ENCODE results near the gene SLC6A3. TPM values are rescaled to one million over a fixed set of nuclear protein-coding genes. Genes with fewer than 3 reads are reported as not detected.

Gene SLC6A3
- total and polyA plus RNA-seq, 2 of the 13 experiments (the other 11 are each of a cell fraction or from before 2014, with no cell fraction given) = 0.01 TPM; not detected in 1

- FAIRE-seq = no peak
- H3K27ac ChIP-seq (ENCODE audit: extremely low read length, insufficient read depth, low read length) = no peak overlapping the region
- ChIA-PET POLR2A (no interaction called here), CTCF (ENCODE audit: low intra/inter-chr PET ratio, low total read pairs) (no interaction called here)
- H3K4me2 ChIP-seq (ENCODE audit: low read depth, low read length) = no peak overlapping the region
- H3K27me3 ChIP-seq (ENCODE audit: control insufficient read depth in 1 of 2, insufficient read depth in 2 of 2, low read length in 2 of 2) = peaks cover 19 to 47% of the 10 kb centered on the region in 2 experiments
- no peak overlapping the region for H2AFZ ChIP-seq (ENCODE audit: low read length)
- in situ Hi-C loops (cut with HindIII; ENCODE audit: extremely low pct_ligation_motif_present, low pct_unique_long_range_greater_than_20kb) = no loop called here
- peaks cover 4% of the 10 kb centered on the region; the same call in 1 of the 2 replicates for H4K20me1 ChIP-seq (ENCODE audit: insufficient read depth, low read length)
- no peaks in the 10 kb centered on the region for H3K4me1 ChIP-seq (ENCODE audit: insufficient read depth, low read length)
- no peaks in the 10 kb centered on the region for H3K9me3 ChIP-seq (ENCODE audit: low read length)
- H3K36me3 ChIP-seq (replicated peaks in 1 of 2; ENCODE audit: control insufficient read depth in 1 of 2, insufficient read depth in 2 of 2, low read length in 2 of 2) = no peaks in the 10 kb centered on the region
- TF ChIP-seq MBD4 (IDR thresholded peaks at IDR 0.05; ENCODE audit: borderline replicate concordance, low read length) = no peak
- no peak for TF ChIP-seq EP300 (IDR thresholded peaks at IDR 0.05; ENCODE audit: low read depth in 2 of 2, low read length in 2 of 2)
- no peak for TF ChIP-seq EP300 (CRISPR knock-in tag; IDR thresholded peaks at IDR 0.05; ENCODE audit: borderline replicate concordance)
- no peak for TF ChIP-seq ZNF670 (CRISPR knock-in tag; IDR thresholded peaks at IDR 0.05; ENCODE audit: borderline replicate concordance)
- no peak for TF ChIP-seq ZNF672 (CRISPR knock-in tag; IDR thresholded peaks at IDR 0.05)
- TF ChIP-seq MLXIP (CRISPR knock-in tag; IDR thresholded peaks at IDR 0.05; ENCODE audit: borderline replicate concordance) = no peak
- TF ChIP-seq NCOA2 (CRISPR knock-in tag; IDR thresholded peaks at IDR 0.05) = no peak
- no peak for TF ChIP-seq ZSCAN20 (CRISPR knock-in tag; IDR thresholded peaks at IDR 0.05; ENCODE audit: borderline replicate concordance)
- TF ChIP-seq REST (IDR thresholded peaks at IDR 0.05; ENCODE audit: borderline replicate concordance in 1 of 2, low read depth in 1 of 2, low read length in 2 of 2) = no peak
- DNase-seq (ENCODE audit: low spot score) = no peak
- no peak for ATAC-seq
- intact Hi-C loops (cut with micrococcal nuclease; ENCODE audit: unreplicated experiment) = no loop called here
- H3K9ac ChIP-seq (ENCODE audit: insufficient read depth, low read depth, low read length) = no peak overlapping the region
- no TSS peak for BruUV-seq (replicated peaks)
- H3K79me2 ChIP-seq (ENCODE audit: insufficient read depth, low read length) = no peaks in the 10 kb centered on the region
- WGBS (ENCODE audit: low lambda C conversion rate) = 19% methylated on average over 20 of the region's 27 CpGs
- no peak overlapping the region for H3K4me3 ChIP-seq (replicated peaks in 1 of 3; ENCODE audit: insufficient read depth in 1 of 3, low read depth in 2 of 3, low read length in 3 of 3)
These were observed 30.8 kb downstream of the SLC6A3 start for GRCh38 chr5:1414311-1415058.
